ENCODE data around the gene LMAN2L. TPM values are rescaled to one million over a fixed set of nuclear protein-coding genes. Genes with fewer than 3 reads are reported as not detected.

LMAN2L gene
- total and polyA plus RNA-seq, 2 of the 8 experiments (the other 6 are each of a cell fraction or from before 2014, with no cell fraction given), result 14.3 to 17.6 TPM

DNA sequence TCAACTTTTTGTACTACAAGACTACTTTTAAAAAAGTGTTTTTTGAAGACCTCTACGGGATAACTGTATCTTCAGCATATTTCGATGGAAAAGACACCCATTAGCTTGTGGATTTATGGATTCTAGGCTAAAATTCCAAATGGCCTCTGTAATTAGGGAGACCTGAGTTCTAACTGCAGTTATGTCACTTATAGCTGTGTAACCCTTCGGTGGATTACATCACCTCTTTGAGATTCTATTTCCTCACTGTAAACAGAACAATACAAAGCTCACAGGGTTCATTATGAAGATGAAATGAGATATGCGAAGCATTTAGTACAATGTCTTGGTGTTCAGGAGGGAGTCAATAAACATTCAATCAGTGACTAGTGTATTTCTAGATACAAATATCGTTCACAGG, 24.2 kb downstream of the LMAN2L start:
- Histone ChIP-seq H3K9me3 (ENCODE audit: insufficient read depth in 2 of 2, low read depth in 1 of 2, low read length in 1 of 2) (no peaks in the 10 kb centered on the region), H3K4ac (replicated peaks; ENCODE audit: insufficient read length, low read depth, low read length) (no peak overlapping the region), H3K4me2 (ENCODE audit: insufficient read depth in 1 of 2, low read depth in 2 of 2, low read length in 2 of 2) (no peak overlapping the region), H4K91ac (replicated peaks; ENCODE audit: insufficient read length, low read length) (no peak overlapping the region), H3K36me3 (ENCODE audit: control insufficient read depth in 2 of 4, insufficient read depth in 4 of 4, low read length in 3 of 4) (peaks cover 6 to 14% (median 11%) of the 10 kb centered on the region in 4 experiments; a peak in 7 of 8 replicates), H2AFZ (ENCODE audit: low read length) (no peak overlapping the region), H3K27me3 (replicated peaks in 1 of 4; ENCODE audit: control insufficient read depth in 3 of 4, extremely low read depth in 1 of 4, insufficient read depth in 3 of 4, low read length in 3 of 4) (no peaks in the 10 kb centered on the region; a peak in 1 of 7 replicates), H3K18ac (ENCODE audit: extremely low read depth, low read length) (no peak overlapping the region), H3K79me1 (ENCODE audit: low read depth, low read length) (peaks cover 4% of the 10 kb centered on the region; the same call in 1 of the 2 replicates), H2AK5ac (ENCODE audit: low read depth, low read length) (no peak overlapping the region), H2BK15ac (ENCODE audit: low read length) (no peak overlapping the region), H2BK5ac (ENCODE audit: low read depth, low read length) (no peak overlapping the region), H4K5ac (ENCODE audit: insufficient read length, low read depth, low read length) (no peak overlapping the region), H3K9ac (replicated peaks in 1 of 4; ENCODE audit: extremely low read depth in 1 of 4, low read depth in 3 of 4, low read length in 3 of 4) (no peak overlapping the region), H3K56ac (replicated peaks; ENCODE audit: insufficient read length, low read depth, low read length) (no peak overlapping the region), H2BK120ac (replicated peaks; ENCODE audit: low read depth, low read length) (no peak overlapping the region), H3K4me1 (replicated peaks in 1 of 4; ENCODE audit: control insufficient read depth in 3 of 4, insufficient read depth in 4 of 4, low read length in 3 of 4) (no peaks in the 10 kb centered on the region), H4K8ac (ENCODE audit: extremely low read depth, insufficient read depth, low read length) (no peak overlapping the region), H2BK20ac (ENCODE audit: low read length) (no peak overlapping the region), H3K4me3 (ENCODE audit: extremely low read depth in 1 of 4, insufficient read depth in 2 of 4, low read depth in 3 of 4, low read length in 4 of 4) (no peak overlapping the region), H3K27ac (ENCODE audit: low read depth, low read length) (no peak overlapping the region), H3K14ac (ENCODE audit: insufficient read length) (no peak overlapping the region), H2BK12ac (ENCODE audit: low read depth, low read length) (no peak overlapping the region), H4K20me1 (replicated peaks in 1 of 2; ENCODE audit: control insufficient read depth in 1 of 2, insufficient read depth in 2 of 2, low read length in 2 of 2) (peaks cover 0 to 7% of the 10 kb centered on the region in 2 experiments), H3K79me2 (ENCODE audit: control insufficient read depth in 1 of 2, insufficient read depth in 2 of 2, low read length in 2 of 2) (no peaks in the 10 kb centered on the region), H3K23me2 (ENCODE audit: low read depth, low read length) (no peaks in the 10 kb centered on the region), H3K23ac (ENCODE audit: insufficient read length) (no peak overlapping the region)
- WGBS, 2 experiments (ENCODE audit: extremely low coverage in 1 of 2, insufficient coverage in 1 of 2, insufficient read length in 1 of 2, insufficient replicate concordance in 2 of 2, low coverage in 1 of 2, low lambda C conversion rate in 2 of 2, missing lambda C conversion rate in 1 of 2), result 92% methylated on average over 5 of the region's 5 CpGs; no CpG with 5 or more reads in 1 of the 2 experiments
- DNase-seq (ENCODE audit: low read depth in 1 of 2, low spot score in 2 of 2), result no peak
- CTCF ChIA-PET (ENCODE audit: partially characterized antibody), result no interaction called here
- FAIRE-seq, result no peak
- POLR2A ChIA-PET (ENCODE audit: partially characterized antibody), result interaction anchor here (1.2 kb wide), 1 partner anchor 11 kb away, joined by 3 read pairs; no protein-coding TSS in a partner anchor
- TF ChIP-seq EGR1 (IDR thresholded peaks at IDR 0.05; ENCODE audit: borderline replicate concordance, low read depth, low read length) (no peak), BRCA1 (IDR thresholded peaks at IDR 0.05; ENCODE audit: low read depth, low read length) (no peak), TAF7 (optimal IDR thresholded peaks at IDR 0.05; ENCODE audit: borderline replicate concordance, low read depth, low read length) (no peak), RXRA (IDR thresholded peaks at IDR 0.05; ENCODE audit: insufficient read depth, low read depth, low read length) (no peak), TAF1 (IDR thresholded peaks at IDR 0.05; ENCODE audit: low read depth, low read length) (no peak), CBX8 (IDR thresholded peaks at IDR 0.05; ENCODE audit: borderline replicate concordance, low read depth, low read length) (no peak), SP4 (IDR thresholded peaks at IDR 0.05; ENCODE audit: low read length) (no peak), GABPA (IDR thresholded peaks at IDR 0.05; ENCODE audit: borderline replicate concordance, insufficient read depth, low read length) (no peak), NRF1 (IDR thresholded peaks at IDR 0.05; ENCODE audit: low read depth, low read length) (no peak)
- TF ChIP-seq, protein P1, sequence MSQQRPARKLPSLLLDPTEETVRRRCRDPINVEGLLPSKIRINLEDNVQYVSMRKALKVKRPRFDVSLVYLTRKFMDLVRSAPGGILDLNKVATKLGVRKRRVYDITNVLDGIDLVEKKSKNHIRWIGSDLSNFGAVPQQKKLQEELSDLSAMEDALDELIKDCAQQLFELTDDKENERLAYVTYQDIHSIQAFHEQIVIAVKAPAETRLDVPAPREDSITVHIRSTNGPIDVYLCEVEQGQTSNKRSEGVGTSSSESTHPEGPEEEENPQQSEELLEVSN (IDR thresholded peaks at IDR 0.05), result no peak
- TF ChIP-seq, protein P2, sequence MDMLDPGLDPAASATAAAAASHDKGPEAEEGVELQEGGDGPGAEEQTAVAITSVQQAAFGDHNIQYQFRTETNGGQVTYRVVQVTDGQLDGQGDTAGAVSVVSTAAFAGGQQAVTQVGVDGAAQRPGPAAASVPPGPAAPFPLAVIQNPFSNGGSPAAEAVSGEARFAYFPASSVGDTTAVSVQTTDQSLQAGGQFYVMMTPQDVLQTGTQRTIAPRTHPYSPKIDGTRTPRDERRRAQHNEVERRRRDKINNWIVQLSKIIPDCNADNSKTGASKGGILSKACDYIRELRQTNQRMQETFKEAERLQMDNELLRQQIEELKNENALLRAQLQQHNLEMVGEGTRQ (IDR thresholded peaks at IDR 0.05; ENCODE audit: low read length), result no peak
- TF ChIP-seq, protein P3, sequence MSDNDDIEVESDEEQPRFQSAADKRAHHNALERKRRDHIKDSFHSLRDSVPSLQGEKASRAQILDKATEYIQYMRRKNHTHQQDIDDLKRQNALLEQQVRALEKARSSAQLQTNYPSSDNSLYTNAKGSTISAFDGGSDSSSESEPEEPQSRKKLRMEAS (IDR thresholded peaks at IDR 0.05), result no peak

All from H1 (cell line).